Lung microvascular endothelial cell (primary cell): ENCODE measurements around the gene RANBP1. TPM values are rescaled to one million over a fixed set of nuclear protein-coding genes. Genes with fewer than 3 reads are reported as not detected.

Experiments
- DNase-seq, 2 donors: peaks; one replicate each; pipeline versions ENCODE4 v3.0.0 to v3.0.0-alpha.2; 2010; ENCODE audit warnings: low read depth in 2 of 2
- total RNA-seq: library from RNA; depleted of rRNA; stranded (reverse); fragments of >200 nt; gene quantifications from 2 replicates; pipeline ENCODE4 v1.2.1, GENCODE V29; 2014

RANBP1 gene
- total RNA-seq, 1 donor from 2014 or later: 99.2 TPM

- no peak for DNase-seq
Measured at GRCh38 chr22:20107951-20108756, 7.8 kb upstream of the RANBP1 start.

- no peak for DNase-seq
Measured at GRCh38 chr22:20108757-20109230, 7.1 kb upstream of the RANBP1 start.

- DNase-seq: no peak
Measured at GRCh38 chr22:20109411-20110358, 6.2 kb upstream of the RANBP1 start.

- no peak for DNase-seq
Measured at GRCh38 chr22:20110359-20110985, 5.4 kb upstream of the RANBP1 start.

- DNase-seq: peak; percentile 43 to 63
Measured at GRCh38 chr22:20111045-20111688, 4.7 kb upstream of the RANBP1 start.

- DNase-seq: peak in 1 of 2 donors; percentile 36
Measured at GRCh38 chr22:20111689-20112622, 3.9 kb upstream of the RANBP1 start.

GRCh38 chr22:20112623-20113511 is 3.0 kb upstream of the RANBP1 start:
- no peak for DNase-seq

GRCh38 chr22:20113551-20114310 is 2.2 kb upstream of the RANBP1 start:
- DNase-seq: no peak

- no peak for DNase-seq
Measured at GRCh38 chr22:20114506-20115475, 1.1 kb upstream of the RANBP1 start.

- no peak for DNase-seq
Measured at GRCh38 chr22:20116376-20116950, 559 bp downstream of the RANBP1 start.

GRCh38 chr22:20116951-20117632 is 1.2 kb downstream of the RANBP1 start, which contains the start of gene TRMT2A:
Gene TRMT2A (minus strand): TSS chr22:20117226. CDS start chr22:20116906, 320 bp downstream.
- peak; percentile 99 to 100 for DNase-seq

GRCh38 chr22:20117633-20118299 is 1.9 kb downstream of the RANBP1 start:
- DNase-seq: peak; percentile 29 to 39

- DNase-seq: no peak
Measured at GRCh38 chr22:20118300-20119020, 2.6 kb downstream of the RANBP1 start.

- no peak for DNase-seq
Measured at GRCh38 chr22:20121856-20122415, 6.0 kb downstream of the RANBP1 start.
